ENCODE data around the gene MAJIN. TPM values are rescaled to one million over a fixed set of nuclear protein-coding genes. Genes with fewer than 3 reads are reported as not detected.

Gene MAJIN
- total and polyA plus RNA-seq, 9 of the 15 experiments (the other 6 are each of a cell fraction or from before 2014, with no cell fraction given): 0.17 to 0.83 (median 0.24) TPM; not detected in 2

DNA sequence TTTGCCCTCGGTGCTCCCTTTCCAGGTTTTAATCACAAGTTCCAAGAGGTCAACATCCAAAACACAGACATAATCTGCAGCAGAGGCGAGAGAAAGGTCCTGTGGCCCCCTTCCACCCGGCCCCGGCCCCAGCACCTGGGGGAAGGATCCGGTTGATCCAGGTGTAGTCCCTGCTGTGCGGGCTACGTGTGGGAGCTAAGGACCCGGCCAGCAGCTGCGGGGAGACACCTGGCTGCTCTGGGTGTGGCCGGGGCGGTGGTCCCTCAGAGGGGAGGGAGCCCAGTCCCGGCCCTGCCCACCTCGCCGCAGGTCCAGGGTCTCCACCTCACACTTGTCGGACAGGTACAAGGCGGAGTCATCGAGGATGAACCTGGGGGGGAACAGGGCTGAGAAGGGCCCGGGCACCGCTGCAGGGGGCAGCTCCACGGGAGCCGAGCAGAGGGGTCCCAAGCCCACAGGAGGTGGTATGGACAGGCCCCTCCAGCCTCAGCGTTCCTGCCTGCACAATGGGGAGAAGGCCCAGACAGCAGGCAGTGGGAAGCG lies 68.5 kb downstream of the MAJIN start:
- DNase-seq (ENCODE audit: extremely low read depth in 1 of 4, low spot score in 3 of 4): no peak
- ATAC-seq: no peak
- Histone ChIP-seq H2AFZ (ENCODE audit: low read depth, low read length) (no peak overlapping the region), H3K27ac (ENCODE audit: extremely low read depth, low read depth, low read length) (no peak overlapping the region), H3K4me1 (replicated peaks in 1 of 2; ENCODE audit: control insufficient read depth in 2 of 2, insufficient read depth in 2 of 2, low read length in 2 of 2) (peaks cover 0 to 17% of the 10 kb centered on the region in 2 experiments; a peak in 3 of 5 replicates), H3K36me3 (ENCODE audit: control insufficient read depth, insufficient read depth, low read length) (peaks cover 81% of the 10 kb centered on the region; the same call in 2 of the 3 replicates), H3K27me3 (ENCODE audit: control insufficient read depth in 2 of 2, insufficient read depth in 2 of 2, low read length in 2 of 2) (no peaks in the 10 kb centered on the region), H3K9me3 (replicated peaks; ENCODE audit: control insufficient read depth, insufficient read depth, low read depth, low read length) (no peaks in the 10 kb centered on the region), H4K20me1 (replicated peaks; ENCODE audit: control insufficient read depth, insufficient read depth, low read length) (no peaks in the 10 kb centered on the region), H3K9me1 (ENCODE audit: control insufficient read depth, insufficient read depth, low read length) (no peaks in the 10 kb centered on the region), H3K4me3 (no peak overlapping the region), H3K4me2 (ENCODE audit: insufficient read depth, low read length) (no peak overlapping the region), H3K9ac (ENCODE audit: insufficient read depth in 1 of 2, low read depth in 2 of 2, low read length in 2 of 2) (peak overlapping the region in 1 of 2 experiments; percentile 52; a peak in 1 of 4 replicates), H3K79me2 (ENCODE audit: control insufficient read depth, insufficient read depth, low read length) (no peaks in the 10 kb centered on the region)
- TF ChIP-seq CHAMP1 (IDR thresholded peaks at IDR 0.05) (no peak), POLR2G (IDR thresholded peaks at IDR 0.05; ENCODE audit: low read depth, low read length) (peak; percentile 30; the same call in 1 of the 2 replicates)
- BruUV-seq (replicated peaks): no TSS peak
- CTCF ChIA-PET (ENCODE audit: low intra/inter-chr PET ratio): no interaction called here
- in situ Hi-C loops (cut with MboI): no loop called here
- FAIRE-seq: no peak
- intact Hi-C loops (cut with micrococcal nuclease): no loop called here
- POLR2A ChIA-PET: interaction anchor here (0.6 to 1.0 kb wide), 3 partner anchors 8 to 60 kb away, joined by 3 read pairs; no protein-coding TSS in a partner anchor
- WGBS (ENCODE audit: insufficient coverage, low coverage, missing lambda C conversion rate): 97% methylated on average over 20 of the region's 23 CpGs

Measured in K562 (cell line).